NCI-H2081 (cell line): ENCODE results near the gene FADS2.

Source experiments
- DNase-seq, 2 experiments: peaks; one replicate each; lab custom pipeline; 2025; lab: John Stamatoyannopoulos, UW

Gene FADS2

GRCh38 chr11:61905801-61906521 lies 77.9 kb downstream of the FADS2 start:
- no peak for DNase-seq

GRCh38 chr11:61906522-61906909 lies 78.4 kb downstream of the FADS2 start:
- DNase-seq: no peak

GRCh38 chr11:61907282-61907681 lies 79.2 kb downstream of the FADS2 start:
- no peak for DNase-seq

GRCh38 chr11:61907871-61908729 lies 80.0 kb downstream of the FADS2 start:
- DNase-seq: no peak

GRCh38 chr11:61908730-61909316 lies 80.7 kb downstream of the FADS2 start:
- no peak for DNase-seq

- no peak for DNase-seq
Observed at GRCh38 chr11:61910187-61911127, 82.4 kb downstream of the FADS2 start.

GRCh38 chr11:61911128-61911700 lies 83.1 kb downstream of the FADS2 start:
- DNase-seq: no peak

GRCh38 chr11:61911701-61912529 lies 83.8 kb downstream of the FADS2 start:
- no peak for DNase-seq

GRCh38 chr11:61912530-61912898 lies 84.4 kb downstream of the FADS2 start:
- no peak for DNase-seq

GRCh38 chr11:61912991-61913698 lies 85.0 kb downstream of the FADS2 start:
- no peak for DNase-seq

GRCh38 chr11:61913699-61914395 lies 85.7 kb downstream of the FADS2 start:
- no peak for DNase-seq

- DNase-seq: no peak
Observed at GRCh38 chr11:61914471-61915171, 86.5 kb downstream of the FADS2 start.

GRCh38 chr11:61916737-61917333 lies 88.7 kb downstream of the FADS2 start:
- DNase-seq: no peak
